Muscle of leg (tissue), 11 donors: ENCODE results near the gene GALNT13. TPM values are rescaled to one million over a fixed set of nuclear protein-coding genes. Genes with fewer than 3 reads are reported as not detected.

ENCODE experiments used
- DNase-seq: peaks from one replicate; pipeline ENCODE4 v3.0.0; 2013
- H3K27ac ChIP-seq: one replicate; pipeline ENCODE4 v1.5.1; 2013; ENCODE audit warnings: mild to moderate bottlenecking, low read length, control low read depth
- H3K27me3 ChIP-seq: one replicate; pipeline ENCODE4 v1.6.1; 2013; ENCODE audit warnings: low read length; ENCODE audit not compliant: control insufficient read depth, insufficient read depth
- H3K36me3 ChIP-seq: one replicate; pipeline ENCODE4 v1.6.1; 2013; ENCODE audit warnings: low read length; ENCODE audit not compliant: control insufficient read depth, insufficient read depth
- H3K4me1 ChIP-seq: one replicate; pipeline ENCODE4 v1.6.1; 2013; ENCODE audit warnings: low read length; ENCODE audit not compliant: control insufficient read depth, insufficient read depth
- H3K4me3 ChIP-seq: one replicate; pipeline ENCODE4 v1.5.1; 2013; ENCODE audit warnings: low read length, control low read depth
- H3K9me3 ChIP-seq: replicated peaks from 2 replicates; pipeline ENCODE4 v1.6.1; 2013; ENCODE audit warnings: low read depth, low read length; ENCODE audit not compliant: control insufficient read depth
- WGBS: methylation state at CpG from one replicate; pipeline ENCODE4 v1.1.5; 2013; ENCODE audit warnings: missing lambda C conversion rate; ENCODE audit not compliant: insufficient coverage; 5-methylcytosine and 5-hydroxymethylcytosine counted together
- polyA plus RNA-seq, 8 donors: library from polyadenylated mRNA; unstranded; fragments of 120-200 nt; gene quantifications; one replicate each; pipeline versions ENCODE4 v1.2.1 to v1.2.3, GENCODE V29; 2013; ENCODE audit warnings: inconsistent platforms in 1 of 8, low replicate concordance in 1 of 8; ENCODE audit not compliant: insufficient read length in 8 of 8, insufficient read depth in 1 of 8
- total RNA-seq: library from RNA; stranded (reverse); fragments of 120-200 nt; gene quantifications from one replicate; pipeline ENCODE4 v1.2.4, GENCODE V29; 2013

The GALNT13 gene
- total and polyA plus RNA-seq, 9 donors: 0.18 to 1.5 (median 0.43) TPM

DNA sequence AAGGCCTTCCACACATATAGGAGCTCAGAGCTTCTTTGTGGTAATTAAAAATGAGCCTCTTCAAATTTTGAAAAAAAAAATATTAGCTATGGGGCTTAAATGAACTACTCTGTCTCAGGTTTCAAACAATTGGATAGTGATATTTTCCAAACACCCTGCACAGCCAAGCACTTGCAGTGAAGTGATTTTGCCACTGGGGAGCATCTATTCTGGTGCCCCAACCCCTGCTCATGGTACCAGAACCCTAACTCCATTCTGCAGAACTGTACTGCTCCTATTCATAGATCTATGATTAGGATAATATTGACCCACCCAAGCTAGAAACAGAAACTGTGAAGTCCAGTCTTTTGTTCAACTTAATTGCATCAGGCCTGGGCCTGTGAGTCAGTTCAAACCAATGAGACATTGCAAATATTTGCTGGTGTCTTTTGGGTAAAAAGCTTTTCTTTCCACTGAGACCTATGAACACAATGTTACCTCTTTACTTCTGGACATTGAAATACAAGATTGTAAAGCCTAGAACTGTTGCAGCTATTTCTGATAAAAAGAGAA, 324.0 kb downstream of the GALNT13 start:
- H3K27ac ChIP-seq: no peak overlapping the region
- no peaks in the 10 kb centered on the region for H3K9me3 ChIP-seq
- no peaks in the 10 kb centered on the region for H3K4me1 ChIP-seq
- H3K27me3 ChIP-seq: no peaks in the 10 kb centered on the region
- H3K36me3 ChIP-seq: no peaks in the 10 kb centered on the region
- DNase-seq: no peak
- no peak overlapping the region for H3K4me3 ChIP-seq

GRCh38 chr2:154198866-154199265, 327.1 kb downstream of the GALNT13 start:
- H3K27ac ChIP-seq: no peak overlapping the region
- H3K27me3 ChIP-seq: no peaks in the 10 kb centered on the region
- no peak overlapping the region for H3K4me3 ChIP-seq
- no peaks in the 10 kb centered on the region for H3K36me3 ChIP-seq
- no peak for DNase-seq
- no peaks in the 10 kb centered on the region for H3K4me1 ChIP-seq
- H3K9me3 ChIP-seq: no peaks in the 10 kb centered on the region
- no CpG with 5 or more reads among the region's 1 CpG for whole genome bisulfite sequencing

GRCh38 chr2:154203206-154203605, 331.5 kb downstream of the GALNT13 start:
- Histone ChIP-seq H3K9me3 (no peaks in the 10 kb centered on the region), H3K4me3 (no peak overlapping the region), H3K4me1 (no peaks in the 10 kb centered on the region), H3K36me3 (no peaks in the 10 kb centered on the region), H3K27me3 (no peaks in the 10 kb centered on the region), H3K27ac (no peak overlapping the region)
- DNase-seq: no peak

DNA sequence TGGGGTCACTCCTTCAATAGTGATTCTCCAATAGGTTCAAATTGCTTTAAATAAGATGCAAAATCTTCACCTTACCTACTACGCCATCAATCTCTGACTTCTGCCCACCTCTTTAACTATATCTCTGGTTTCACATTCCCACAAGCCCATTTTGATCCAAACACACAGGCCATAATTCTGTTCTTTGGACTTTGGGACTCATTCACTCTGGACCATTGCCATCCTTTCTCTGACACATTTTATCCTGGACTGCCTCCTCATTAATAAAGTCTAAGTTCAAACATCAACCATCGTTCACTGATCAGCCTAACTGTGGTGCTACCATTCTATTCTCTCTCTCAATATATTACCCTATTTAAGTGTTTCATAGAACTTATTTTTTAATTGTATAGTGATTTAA, 332.2 kb downstream of the GALNT13 start:
- Histone ChIP-seq H3K36me3 (no peaks in the 10 kb centered on the region), H3K27me3 (no peaks in the 10 kb centered on the region), H3K9me3 (no peaks in the 10 kb centered on the region), H3K4me1 (no peaks in the 10 kb centered on the region), H3K27ac (no peak overlapping the region), H3K4me3 (no peak overlapping the region)
- no peak for DNase-seq
- WGBS: 89% methylated on average over 1 of the region's 2 CpGs

DNA sequence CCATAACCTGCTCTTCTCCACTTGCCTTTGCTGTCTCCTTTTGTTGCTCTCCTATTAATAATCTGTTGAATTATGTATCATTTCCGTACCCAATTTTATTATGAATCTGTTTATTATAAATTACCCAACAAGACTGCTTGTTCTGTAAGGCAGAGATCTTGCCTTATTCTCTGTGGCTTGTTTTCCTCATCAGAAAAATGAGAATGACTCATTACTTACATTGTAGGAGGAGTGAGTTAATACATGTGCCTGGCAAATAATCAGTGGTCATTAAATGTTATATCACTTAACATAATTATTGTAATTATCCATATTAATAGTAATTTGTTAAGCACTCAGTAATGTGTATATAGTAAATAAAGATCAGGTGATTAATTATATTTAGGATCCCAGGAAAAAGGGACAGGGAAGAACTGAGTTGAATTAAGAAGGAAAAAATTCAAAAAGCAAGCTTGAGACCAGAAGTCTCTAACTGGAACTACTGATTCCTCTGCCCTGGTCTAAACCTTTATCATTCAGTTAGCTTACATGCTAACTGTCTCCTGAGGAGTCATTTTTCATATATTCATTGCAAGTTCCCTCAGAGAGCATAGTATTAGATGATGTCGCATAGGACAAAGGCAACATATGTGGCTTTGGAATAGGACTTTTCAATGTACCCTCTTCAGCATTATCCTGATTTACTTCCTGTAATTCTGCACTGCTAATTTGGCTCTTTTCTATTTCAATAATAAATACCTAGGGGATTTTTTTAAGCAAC, 335.7 kb downstream of the GALNT13 start:
- Histone ChIP-seq H3K4me3 (no peak overlapping the region), H3K4me1 (no peaks in the 10 kb centered on the region), H3K27me3 (no peaks in the 10 kb centered on the region), H3K27ac (no peak overlapping the region), H3K9me3 (no peaks in the 10 kb centered on the region), H3K36me3 (no peaks in the 10 kb centered on the region)
- no peak for DNase-seq
- no CpG with 5 or more reads among the region's 2 CpGs for WGBS

DNA sequence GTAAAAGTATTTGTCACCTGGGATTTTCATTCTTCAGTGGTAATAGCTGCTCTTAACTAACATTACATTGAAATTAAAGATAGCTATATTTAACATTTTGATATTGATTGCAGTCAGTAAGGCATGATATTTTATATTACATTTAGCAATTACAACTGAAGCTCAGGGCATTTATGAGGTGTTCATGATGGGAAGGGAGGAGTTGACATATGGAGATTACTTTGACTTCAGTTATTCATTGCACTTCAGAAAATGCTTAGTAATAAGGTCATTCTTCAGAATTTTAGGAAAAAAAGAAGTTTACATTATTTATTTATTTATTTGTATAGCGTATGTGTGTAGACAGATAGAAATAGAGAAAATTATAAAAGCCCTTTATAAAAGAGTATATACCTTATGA, 352.0 kb downstream of the GALNT13 start:
- Histone ChIP-seq H3K27ac (no peak overlapping the region), H3K4me1 (no peaks in the 10 kb centered on the region), H3K4me3 (no peak overlapping the region), H3K27me3 (no peaks in the 10 kb centered on the region), H3K36me3 (no peaks in the 10 kb centered on the region), H3K9me3 (no peaks in the 10 kb centered on the region)
- no peak for DNase-seq
- WGBS: no CpG with 5 or more reads among the region's 1 CpG

DNA sequence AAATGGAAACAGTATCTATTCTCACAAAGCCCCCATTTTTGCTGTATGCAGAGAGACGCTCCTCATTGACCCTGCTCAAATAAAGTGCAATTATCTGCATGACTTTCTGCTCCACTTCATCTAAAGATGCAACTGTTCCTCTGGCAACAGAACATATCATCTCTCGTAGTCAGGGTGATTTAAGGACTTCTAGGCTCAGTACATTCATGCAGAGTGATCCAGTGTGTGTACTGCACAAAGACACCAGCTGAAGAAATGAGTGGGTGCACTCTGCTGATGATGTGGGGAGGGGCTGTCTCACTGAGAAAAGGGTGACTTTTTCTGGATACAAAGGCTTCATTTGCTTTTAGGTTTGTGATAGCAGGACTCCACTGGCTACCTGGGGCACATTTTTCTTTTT, 355.2 kb downstream of the GALNT13 start:
- no peaks in the 10 kb centered on the region for H3K36me3 ChIP-seq
- no peak for DNase-seq
- no peak overlapping the region for H3K27ac ChIP-seq
- H3K4me1 ChIP-seq: no peaks in the 10 kb centered on the region
- H3K27me3 ChIP-seq: no peaks in the 10 kb centered on the region
- no peaks in the 10 kb centered on the region for H3K9me3 ChIP-seq
- H3K4me3 ChIP-seq: no peak overlapping the region
- no CpG with 5 or more reads among the region's 2 CpGs for WGBS

DNA sequence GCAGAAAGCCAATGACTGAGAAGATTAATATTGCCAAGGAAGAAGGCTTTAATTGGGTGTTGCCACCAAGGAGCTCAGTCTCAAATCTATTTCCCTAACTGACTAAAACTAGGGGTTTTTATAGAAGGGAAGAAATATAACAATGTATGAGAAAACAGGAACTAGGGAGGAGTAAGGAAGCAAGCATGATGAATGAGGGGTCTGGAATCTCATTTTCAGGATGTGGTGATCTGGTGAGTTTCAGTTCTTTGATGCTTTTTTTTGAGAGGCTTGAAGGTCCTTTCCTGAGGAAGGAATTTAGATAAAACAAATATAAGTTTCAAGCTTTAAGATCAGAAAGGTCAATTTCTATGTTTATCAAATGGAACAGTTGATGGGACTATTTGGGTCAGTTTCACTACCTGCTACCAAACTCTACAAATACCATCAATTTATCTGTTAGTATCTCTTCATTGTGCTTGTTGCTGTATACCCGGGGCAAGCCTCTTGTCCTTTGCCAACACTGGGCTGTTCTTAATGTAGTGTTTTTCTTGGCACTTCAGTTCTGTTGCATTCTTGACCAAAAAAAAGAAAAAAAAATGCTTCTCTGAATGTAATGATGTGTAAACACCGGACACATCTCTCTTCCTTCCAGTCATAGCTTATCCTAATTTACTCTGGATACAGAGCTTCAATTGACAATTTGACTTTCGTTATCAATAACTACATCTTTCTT, 357.0 kb downstream of the GALNT13 start:
- no CpG with 5 or more reads among the region's 3 CpGs for WGBS
- H3K27me3 ChIP-seq: no peaks in the 10 kb centered on the region
- DNase-seq: no peak
- no peak overlapping the region for H3K27ac ChIP-seq
- no peaks in the 10 kb centered on the region for H3K9me3 ChIP-seq
- no peaks in the 10 kb centered on the region for H3K4me1 ChIP-seq
- no peak overlapping the region for H3K4me3 ChIP-seq
- no peaks in the 10 kb centered on the region for H3K36me3 ChIP-seq

DNA sequence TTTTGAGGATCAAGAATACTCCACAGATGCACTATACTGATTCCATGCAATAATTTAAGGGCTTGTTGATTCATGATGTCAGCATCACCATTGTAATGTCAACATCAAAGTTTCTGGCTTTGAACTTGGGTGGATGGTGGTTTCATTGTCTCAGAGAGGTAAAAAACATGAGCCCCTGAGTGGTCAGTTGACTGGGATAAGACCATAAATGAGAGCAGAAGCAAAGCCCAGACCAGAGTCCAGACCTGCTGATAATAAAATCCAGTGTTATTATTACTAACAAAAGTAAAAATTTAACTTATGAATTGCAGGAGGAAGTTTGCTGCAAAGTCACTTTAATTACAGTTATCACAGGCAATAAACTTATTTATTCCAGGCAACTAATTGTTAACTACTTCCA, 358.2 kb downstream of the GALNT13 start:
- H3K4me1 ChIP-seq: no peaks in the 10 kb centered on the region
- H3K27ac ChIP-seq: no peak overlapping the region
- H3K9me3 ChIP-seq: no peaks in the 10 kb centered on the region
- no peak for DNase-seq
- no peaks in the 10 kb centered on the region for H3K27me3 ChIP-seq
- H3K36me3 ChIP-seq: no peaks in the 10 kb centered on the region
- no peak overlapping the region for H3K4me3 ChIP-seq

- no CpG with 5 or more reads among the region's 1 CpG for WGBS
- no peaks in the 10 kb centered on the region for H3K27me3 ChIP-seq
- H3K36me3 ChIP-seq: no peaks in the 10 kb centered on the region
- H3K27ac ChIP-seq: no peak overlapping the region
- no peak overlapping the region for H3K4me3 ChIP-seq
- DNase-seq: no peak
- no peaks in the 10 kb centered on the region for H3K4me1 ChIP-seq
- no peaks in the 10 kb centered on the region for H3K9me3 ChIP-seq
Measured at GRCh38 chr2:154231021-154231420, 359.3 kb downstream of the GALNT13 start.
